NCI-H146 treated with DMSO at 0.1 percent for 48 hours (cell line): ENCODE measurements around the gene CBX2.

Experiments used
- DNase-seq: peaks from one replicate; lab custom pipeline; 2025; ENCODE audit not compliant: unreplicated experiment; lab: John Stamatoyannopoulos, UW

The CBX2 gene

DNA sequence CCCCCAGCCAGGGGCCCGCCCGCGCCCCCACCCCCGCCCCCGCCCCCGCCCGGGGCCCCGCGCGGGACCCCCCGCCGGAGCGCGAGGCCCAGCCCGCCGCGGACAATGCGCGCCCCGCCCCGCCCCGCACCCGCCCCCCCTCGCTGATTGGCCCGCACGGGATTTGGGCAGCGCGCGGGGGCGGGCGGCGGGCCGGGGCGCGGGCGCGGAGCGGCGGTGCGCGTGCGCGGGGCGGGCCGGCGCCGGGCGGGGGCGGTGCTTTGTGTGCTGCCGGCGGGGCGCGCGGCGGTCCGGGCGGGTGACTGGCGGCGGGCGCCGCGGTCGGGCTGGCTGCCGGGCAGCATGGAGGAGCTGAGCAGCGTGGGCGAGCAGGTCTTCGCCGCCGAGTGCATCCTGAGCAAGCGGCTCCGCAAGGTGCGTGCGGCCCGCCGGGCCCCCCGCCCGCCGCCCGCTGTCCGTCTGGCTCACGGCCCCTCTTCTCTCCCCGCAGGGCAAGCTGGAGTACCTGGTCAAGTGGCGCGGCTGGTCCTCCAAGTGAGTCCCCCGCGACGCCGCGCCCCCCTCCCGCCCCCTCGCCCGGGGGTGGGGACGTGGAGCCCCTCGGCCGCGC lies at the start of gene CBX2:
TSS of gene CBX2 (plus strand) at position 255 of the 610 bp plus-strand sequence. CDS start at position 343, 88 bp downstream.
- peak; percentile 30 for DNase-seq

DNA sequence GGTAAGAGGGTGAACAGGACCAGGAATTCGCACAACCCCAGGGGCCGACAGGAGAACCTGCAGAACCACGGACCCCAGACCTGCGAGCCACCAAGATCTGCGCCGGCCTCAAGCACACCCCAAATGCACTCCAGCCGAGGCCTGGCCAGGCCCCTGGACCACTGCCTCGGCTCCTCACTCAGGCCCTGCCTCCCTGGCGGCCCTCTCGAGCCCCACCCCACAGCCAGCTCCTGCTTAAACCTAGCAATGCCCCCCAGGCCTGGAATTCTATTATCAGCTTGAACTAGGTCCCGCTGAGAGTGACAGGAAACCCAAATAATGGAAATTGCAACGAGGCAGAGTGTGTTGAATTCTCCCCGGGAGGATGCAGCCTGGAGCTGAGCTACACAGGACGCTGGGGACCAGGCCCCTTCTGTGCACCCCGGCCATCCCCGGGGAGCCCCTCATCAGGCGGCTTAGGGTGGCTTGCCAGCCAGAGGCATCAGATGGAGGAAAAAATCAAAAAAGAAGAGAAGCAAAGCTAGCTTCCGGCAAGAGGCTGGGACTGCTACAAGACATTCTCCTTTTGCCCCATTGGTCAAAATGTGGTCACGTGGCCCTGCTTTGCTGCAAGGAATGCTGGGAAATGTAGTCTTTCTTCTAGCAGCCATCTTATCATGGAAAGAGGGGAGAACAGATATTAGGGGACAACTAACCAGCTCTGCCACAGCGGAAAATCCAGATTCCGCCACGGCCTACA lies 49.6 kb upstream of the CBX2 start:
- DNase-seq, result peak; percentile 77

DNA sequence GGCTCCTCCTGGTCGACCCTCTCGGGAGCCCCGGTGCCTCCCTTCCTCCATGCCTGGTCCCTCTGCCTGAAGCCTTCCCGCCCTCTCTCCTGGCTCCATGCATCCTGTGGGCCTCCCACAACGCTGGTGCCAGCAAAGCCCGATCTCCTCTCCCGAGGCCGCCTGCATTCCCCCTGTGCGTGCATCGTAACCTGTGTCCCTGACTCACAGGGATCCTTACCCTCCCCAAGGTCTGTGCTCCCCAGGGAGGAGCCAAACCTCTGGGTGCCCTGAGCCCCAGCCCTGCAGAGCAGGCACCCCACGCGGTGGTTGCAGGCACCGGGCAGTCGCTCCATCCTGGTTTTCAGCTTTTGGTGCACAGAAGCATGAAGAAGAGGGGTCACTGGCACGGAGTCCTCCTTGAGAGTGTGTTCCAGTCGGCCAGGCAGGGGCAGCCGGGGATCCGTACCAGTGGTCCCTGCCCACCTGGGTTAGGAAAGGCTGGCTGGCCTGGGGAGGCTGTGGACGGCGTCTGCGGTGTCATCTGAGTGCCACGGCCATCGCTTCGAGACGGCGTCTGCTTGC lies 49.0 kb upstream of the CBX2 start:
- no peak for DNase-seq

DNA sequence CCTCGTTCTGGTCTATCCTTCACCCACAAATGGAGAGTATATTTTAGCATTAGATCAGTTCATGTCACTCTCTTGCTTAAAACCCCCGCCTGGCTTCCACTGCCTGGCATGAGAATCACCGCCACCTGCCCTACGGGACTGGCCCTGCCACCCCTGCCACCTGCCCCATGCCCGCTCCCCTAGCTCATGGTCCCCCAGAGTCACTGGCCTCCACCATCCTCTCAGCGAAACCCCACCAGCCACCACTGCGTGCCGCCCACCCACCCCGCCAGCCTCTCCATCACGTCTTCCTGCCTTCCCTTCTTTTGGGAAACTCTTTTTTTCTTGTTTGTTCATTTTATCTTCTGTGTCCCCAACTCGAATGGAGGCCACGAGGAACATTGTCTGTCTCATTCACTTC lies 48.2 kb upstream of the CBX2 start:
- no peak for DNase-seq

DNA sequence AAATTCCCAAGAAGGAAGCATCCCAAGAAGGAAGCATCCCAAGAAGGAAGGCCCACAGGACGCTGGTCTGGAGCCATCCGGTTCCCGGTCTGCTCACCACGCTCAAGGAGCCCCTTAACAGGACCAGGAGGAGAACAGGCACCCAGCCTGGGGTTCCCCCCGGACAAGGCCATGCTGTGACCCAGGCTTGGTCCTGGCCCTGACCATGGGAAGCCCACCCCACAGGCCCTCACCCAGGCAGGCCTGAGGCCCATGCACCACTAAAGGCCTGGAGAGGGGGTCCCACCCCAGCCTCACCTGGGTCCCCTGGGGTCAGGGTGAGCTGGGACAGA lies 47.5 kb upstream of the CBX2 start:
- no peak for DNase-seq

DNA sequence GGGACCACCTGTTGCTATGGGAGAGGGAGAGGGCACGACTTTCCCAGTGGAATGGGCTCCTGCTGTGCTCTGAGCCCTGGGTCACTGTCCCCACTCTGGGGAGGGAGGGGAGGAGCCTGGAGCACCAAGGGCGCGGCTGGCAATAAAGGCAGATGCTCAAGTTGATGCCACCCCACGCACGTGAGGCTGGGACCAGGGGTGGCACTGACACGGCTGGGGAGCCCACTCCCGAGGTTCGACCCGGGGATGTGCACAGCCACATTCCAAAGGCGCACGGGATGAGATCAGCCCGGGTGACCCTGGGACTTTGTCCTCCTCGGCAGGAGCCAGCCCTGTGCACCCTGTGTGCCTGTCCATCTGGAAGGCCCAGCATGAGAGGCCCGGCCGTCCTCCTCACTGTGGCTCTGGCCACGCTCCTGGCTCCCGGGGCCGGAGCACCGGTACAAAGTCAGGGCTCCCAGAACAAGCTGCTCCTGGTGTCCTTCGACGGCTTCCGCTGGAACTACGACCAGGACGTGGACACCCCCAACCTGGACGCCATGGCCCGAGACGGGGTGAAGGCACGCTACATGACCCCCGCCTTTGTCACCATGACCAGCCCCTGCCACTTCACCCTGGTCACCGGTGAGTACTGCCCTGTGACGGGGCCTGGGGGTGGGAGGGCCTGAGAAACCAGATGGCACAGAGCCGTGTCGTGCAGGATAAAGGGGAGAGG lies 47.0 kb upstream of the CBX2 start, which contains the start of gene ENPP7:
TSS of gene ENPP7 (plus strand) at position 175 of the 715 bp plus-strand sequence. CDS start at position 372, 197 bp downstream.
- DNase-seq, result no peak

DNA sequence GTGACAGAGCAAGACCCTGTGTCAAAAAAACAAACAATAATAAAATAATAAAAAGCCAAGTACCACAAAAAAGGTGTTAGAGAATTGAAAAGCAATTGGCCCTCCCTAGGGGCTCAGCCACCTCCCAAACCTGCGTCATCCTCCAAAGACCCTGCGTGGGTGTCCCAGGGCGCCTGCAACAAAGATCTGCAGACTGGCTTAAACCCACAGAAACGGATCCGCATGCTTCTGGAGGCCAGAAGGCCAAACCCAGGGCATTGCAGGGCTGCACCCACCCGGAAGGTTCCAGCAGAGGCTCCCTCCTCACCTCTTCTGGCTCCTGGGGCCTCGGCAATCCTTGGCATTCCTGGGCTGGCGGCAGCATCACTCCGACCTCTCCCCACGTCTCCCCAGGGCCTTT lies 45.7 kb upstream of the CBX2 start:
- DNase-seq, result no peak

DNA sequence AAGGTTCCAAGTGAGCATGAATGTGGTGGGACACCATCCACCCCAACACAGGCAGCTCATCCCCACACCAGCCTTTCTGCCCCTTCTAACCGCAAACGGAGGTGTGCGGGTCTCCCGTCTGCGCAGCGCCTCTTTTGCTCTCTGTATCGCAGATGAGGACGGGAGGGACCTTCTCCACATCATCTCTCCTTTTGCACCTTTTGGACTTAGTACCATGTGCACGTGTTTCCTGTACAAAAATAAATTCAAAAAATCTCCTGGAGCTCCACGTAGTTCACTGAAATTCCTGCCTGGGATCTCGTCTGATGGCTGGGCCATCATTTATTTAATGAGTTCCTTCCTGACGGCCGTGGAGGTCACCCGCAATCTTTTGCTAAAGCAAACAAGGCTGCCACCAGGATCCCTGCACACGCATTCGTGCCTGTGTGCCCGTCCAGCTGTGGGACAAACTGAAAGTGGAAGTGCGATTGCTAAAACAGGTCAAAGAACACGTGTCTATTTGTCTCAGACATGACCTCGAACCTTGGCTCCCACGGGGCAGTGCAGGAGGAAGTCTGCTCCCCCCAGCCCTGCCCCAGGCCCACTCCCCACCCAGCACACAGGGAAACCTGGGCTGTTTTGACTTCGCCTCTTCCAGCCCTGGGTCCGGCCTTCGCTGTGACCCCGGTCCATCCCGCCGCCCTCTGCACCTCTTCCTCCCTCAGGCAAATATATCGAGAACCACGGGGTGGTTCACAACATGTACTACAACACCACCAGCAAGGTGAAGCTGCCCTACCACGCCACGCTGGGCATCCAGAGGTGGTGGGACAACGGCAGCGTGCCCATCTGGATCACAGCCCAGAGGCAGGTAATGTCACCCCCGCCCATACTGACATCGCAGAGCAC lies 44.9 kb upstream of the CBX2 start:
- no peak for DNase-seq

DNA sequence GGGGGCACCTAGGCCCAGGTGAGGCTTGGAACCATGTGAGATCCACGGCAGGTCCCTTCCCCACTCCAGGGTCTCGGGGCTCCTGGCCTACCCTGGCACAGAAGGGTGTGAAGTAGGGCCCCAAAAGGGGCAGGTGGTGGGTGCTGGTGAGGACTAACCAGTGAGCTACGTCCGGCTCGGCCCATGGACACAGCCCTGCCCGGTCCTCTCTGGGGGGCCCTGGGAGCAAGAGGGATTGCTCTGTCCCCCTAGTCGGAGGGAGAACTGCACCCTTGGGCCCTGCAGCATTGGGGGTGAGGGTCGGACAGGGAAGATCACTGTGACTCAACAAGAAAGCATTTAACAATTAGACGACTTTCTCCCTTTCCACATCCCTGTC lies 44.3 kb upstream of the CBX2 start:
- no peak for DNase-seq

DNA sequence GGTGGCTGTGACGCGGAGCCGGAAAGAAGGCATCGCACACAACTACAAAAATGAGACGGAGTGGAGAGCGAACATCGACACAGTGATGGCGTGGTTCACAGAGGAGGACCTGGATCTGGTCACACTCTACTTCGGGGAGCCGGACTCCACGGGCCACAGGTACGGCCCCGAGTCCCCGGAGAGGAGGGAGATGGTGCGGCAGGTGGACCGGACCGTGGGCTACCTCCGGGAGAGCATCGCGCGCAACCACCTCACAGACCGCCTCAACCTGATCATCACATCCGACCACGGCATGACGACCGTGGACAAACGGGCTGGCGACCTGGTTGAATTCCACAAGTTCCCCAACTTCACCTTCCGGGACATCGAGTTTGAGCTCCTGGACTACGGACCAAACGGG lies 42.9 kb upstream of the CBX2 start:
- DNase-seq, result no peak

DNA sequence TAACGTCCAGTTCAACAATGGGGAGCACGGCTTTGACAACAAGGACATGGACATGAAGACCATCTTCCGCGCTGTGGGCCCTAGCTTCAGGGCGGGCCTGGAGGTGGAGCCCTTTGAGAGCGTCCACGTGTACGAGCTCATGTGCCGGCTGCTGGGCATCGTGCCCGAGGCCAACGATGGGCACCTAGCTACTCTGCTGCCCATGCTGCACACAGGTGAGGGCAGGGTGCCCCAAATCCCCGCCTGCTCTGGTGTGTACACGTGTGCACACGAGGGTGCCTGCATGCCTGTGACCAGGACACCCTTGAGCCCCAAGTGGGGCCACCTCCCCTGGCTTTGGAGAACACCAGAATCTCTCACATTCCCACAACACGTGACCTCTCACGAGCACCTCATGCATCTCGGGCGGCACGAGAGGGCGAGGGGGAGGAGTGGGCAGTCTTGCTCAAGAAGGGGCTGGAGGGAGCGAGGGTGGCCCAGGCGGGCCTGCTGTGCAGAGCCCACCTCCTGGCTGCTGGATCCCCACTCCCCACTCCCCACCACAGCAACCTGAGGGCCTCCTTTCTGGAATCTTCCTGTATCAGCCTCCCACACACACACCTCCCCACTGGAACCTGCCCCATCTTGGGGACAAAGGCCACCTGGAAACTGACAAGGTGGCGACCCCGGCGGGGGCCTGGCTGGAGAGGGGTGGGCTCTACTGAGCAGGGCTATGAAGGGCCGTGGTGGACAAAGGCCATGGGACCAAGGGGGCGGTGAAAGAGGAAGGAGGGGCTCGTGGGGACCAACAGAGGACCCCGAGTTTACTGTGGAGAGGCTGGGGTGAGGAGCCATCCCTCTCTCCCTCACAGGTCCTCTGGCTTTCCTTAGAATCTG lies 40.7 kb upstream of the CBX2 start:
- no peak for DNase-seq

DNA sequence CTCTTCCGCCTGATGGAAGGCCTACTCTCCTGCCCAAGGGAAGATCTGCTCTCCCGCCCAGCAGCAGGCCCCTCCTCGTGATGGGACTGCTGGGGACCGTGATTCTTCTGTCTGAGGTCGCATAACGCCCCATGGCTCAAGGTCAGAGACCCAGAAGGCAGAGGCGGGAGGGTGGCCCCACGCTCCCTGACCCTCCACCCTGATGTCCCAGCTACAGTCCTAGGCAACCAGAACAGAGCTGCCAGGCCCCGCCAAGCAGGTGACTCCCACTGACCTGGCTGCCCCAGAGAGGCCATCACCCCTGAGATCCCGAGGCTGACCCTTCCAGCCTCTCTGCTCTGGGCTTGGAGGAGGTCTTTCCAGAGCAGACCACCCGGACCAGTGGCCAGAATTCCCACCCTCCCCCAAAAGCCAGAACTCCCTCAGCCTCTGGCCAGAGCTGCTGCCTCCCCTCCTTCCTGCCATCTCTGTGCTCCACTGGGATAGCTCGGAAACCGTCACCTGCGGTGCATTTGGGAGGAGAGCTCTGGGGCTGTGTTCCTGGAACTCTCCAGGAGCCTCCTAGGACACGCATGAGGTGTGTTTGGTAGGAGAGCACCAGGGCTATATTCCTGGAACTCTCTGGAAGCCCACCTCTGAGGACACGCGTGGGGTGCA lies 39.9 kb upstream of the CBX2 start:
- DNase-seq, result no peak

DNA sequence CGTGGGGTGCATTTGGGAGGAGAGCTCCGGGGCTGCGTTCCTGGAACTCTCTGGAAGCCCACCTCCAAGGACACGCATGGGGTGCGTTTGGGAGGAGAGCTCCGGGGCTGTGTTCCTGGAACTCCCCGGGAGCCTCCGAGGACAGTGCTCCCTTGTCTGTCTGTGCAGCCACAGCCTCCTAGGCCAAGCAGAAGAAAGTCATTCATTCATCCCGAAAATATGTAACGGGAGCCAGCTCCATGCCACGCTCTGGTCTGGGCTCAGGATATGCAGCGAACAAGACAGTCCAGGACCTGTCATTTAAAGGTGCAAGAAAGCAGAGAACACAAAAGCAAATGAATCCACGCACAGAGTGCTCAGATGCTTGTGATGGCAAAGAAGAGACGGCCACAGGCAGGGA lies 39.3 kb upstream of the CBX2 start:
- no peak for DNase-seq

DNA sequence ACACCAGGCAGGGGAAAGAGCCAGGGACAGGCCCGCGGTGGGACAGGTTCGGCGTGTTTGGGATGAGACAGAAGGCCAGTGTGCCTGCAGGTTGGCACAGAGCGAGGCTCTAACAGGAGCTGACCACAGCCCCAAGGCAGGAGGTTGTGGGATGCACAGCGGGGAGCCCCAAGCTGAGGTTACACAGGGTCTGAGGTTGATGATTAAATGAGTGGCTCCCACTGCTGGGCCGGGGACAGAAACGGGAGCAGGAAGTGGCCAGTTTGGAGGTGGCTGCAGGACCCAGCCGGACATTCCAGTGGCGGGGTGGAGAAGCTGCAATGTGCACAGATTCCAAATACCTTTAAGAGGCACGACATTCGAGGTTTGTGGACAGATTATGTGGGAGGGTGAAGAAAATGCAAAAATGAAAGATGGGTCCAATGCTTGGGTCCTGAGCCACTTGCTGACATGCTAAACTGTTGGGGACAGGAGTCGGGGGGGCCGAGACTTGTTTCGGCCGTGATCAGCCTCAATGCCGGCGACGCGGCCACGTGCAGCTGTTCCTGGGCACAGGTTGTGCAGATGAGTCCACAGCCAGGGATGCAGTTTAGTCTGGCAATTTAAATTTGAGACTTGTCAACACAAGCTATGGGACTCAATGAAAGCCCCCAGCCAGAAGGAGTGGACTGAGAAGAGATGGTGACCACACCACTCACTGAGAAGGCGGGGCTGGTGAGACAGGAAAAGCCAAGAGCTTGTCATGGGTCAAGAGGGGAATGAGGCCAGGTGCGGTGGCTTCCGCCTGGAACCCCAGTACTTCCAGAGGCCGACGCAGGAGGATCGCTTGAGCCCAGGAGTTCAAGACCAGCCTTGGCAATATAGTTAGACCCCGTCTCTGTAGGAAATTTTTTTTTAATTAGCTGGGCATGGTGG lies 38.5 kb upstream of the CBX2 start:
- DNase-seq, result no peak

DNA sequence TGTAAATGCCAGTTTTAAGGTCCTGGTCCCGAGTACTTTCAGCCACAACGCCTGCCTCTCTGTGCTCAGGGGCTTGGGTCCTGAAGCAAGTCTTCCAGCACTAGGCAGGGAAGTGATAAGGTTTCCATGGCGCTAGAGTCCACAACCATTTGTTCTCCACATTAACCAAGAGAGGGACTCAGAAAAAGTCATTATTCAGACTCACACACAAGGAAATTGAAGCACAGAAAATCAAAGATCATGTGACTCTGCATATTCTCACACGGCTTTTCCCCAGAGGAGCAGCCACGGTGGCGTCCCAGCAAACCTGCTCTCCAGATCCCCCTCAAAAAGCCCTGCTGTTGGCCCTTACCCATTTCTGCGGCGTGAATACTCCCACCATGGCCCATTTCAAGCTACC lies 37.5 kb upstream of the CBX2 start:
- DNase-seq, result no peak

DNA sequence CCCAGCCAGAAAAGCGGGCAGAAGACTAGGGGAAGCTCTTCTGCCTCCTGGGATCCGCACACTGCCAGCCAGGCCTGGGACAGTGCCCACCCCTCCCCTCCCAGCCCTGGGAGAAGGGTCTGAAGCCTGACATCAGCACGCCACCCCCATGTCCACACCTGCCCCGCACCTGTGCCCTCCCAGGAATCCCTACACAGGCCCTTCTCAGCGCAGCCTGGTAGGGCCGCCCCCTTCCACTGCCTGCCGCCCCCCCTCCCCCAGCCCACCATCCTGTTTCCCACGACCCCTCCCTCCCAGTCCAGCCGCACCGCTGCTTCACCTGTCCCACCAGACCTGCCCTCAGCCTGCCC lies 36.6 kb upstream of the CBX2 start:
- DNase-seq, result no peak

DNA sequence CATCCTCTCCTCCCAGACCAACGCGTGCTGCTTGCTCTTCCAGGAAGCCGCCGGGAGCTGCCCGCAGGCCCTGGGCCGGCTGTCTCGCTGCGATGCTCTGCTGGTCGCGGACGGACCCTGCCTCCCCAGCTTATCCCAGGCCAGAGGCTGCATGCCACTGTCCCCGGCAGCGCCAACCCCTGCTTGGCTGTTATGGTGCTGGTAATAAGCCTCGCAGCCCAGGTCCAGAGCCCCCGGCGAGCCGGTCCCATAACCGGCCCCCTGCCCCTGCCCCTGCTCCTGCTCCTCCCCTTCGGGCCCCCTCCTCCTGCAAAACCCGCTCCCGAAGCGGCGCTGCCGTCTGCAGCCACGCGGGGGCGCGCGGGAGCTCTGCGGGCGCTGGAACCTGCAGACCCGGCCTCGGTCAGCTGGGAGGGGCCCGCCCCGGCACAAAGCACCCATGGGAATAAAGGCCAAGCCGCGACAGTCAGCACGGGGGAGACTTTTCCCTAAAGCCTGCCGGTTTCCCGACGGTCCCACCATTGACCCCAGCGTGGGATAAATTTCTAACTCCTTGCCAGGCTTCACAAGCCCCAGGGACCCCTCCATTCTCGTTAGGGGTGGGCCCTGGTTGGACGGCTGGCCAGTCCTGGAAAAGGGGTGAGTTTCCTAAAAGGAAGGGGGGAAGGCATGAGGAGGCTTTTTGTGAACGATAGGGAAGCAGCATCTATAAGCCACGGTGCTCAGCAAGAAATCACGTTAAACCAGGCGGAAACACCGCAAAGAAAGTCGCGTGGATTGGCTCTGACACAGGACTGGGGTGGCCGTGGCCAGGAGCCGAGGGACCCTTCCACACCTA lies 36.0 kb upstream of the CBX2 start:
- DNase-seq, result peak; percentile 56

DNA sequence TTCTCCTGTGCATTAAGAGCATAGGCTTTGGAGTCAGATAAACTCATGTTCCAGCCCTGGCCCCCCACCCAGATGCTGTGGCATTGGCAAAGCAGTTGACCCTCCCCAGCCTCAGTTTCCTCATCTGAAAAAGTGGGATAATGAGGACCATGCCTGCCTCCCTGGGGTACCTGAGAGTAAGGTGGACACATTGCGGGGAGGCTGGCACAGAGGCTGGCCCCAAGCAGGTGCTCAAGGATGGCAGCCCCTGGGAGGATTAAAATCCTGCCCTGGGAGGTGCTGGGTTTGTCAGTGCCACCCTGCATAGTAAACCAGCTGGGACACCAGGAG lies 35.4 kb upstream of the CBX2 start:
- DNase-seq, result no peak
